Endodermal cell (in vitro differentiated cells): ENCODE measurements around the gene SRMS. TPM values are rescaled to one million over a fixed set of nuclear protein-coding genes. Genes with fewer than 3 reads are reported as not detected.

ENCODE experiments used
- DNase-seq: peaks from one replicate; pipeline ENCODE4 v3.0.0-alpha.2; 2017
- H3K27ac ChIP-seq: 2 replicates; pipeline ENCODE4 v1.5.1; 2013; ENCODE audit warnings: mild to moderate bottlenecking, low read depth, low read length, moderate library complexity
- H3K27me3 ChIP-seq: 2 replicates; pipeline ENCODE4 v1.6.1; 2013; ENCODE audit warnings: mild to moderate bottlenecking, low read length, moderate library complexity; ENCODE audit not compliant: insufficient read depth, control insufficient read depth, poor library complexity, severe bottlenecking
- H3K36me3 ChIP-seq: 2 replicates; pipeline ENCODE4 v1.7.0; 2013; ENCODE audit warnings: mild to moderate bottlenecking, low read length, moderate library complexity; ENCODE audit not compliant: control insufficient read depth, insufficient read depth
- H3K4me1 ChIP-seq: one replicate; pipeline ENCODE4 v1.7.0; 2013; ENCODE audit warnings: low read length; ENCODE audit not compliant: control insufficient read depth, insufficient read depth
- H3K4me3 ChIP-seq: 2 replicates; pipeline ENCODE4 v1.5.1; 2013; ENCODE audit warnings: mild to moderate bottlenecking, low read length, moderate library complexity
- H3K9ac ChIP-seq: 2 replicates; pipeline ENCODE4 v1.6.1; 2013; ENCODE audit warnings: mild to moderate bottlenecking, low read length, moderate library complexity; ENCODE audit not compliant: poor library complexity, severe bottlenecking; ENCODE audit errors: extremely low read depth
- H3K9me3 ChIP-seq: 2 replicates; pipeline ENCODE4 v1.6.1; 2013; ENCODE audit warnings: mild to moderate bottlenecking, low read length, moderate library complexity; ENCODE audit not compliant: control insufficient read depth
- H3K27ac Mint-ChIP-seq: 2 replicates; pipeline ENCODE4 v1.8.0; 2020; ENCODE audit warnings: mixed read lengths
- H3K27me3 Mint-ChIP-seq: 2 replicates; pipeline ENCODE4 v1.8.0; 2021; ENCODE audit warnings: mild to moderate bottlenecking, mixed read lengths; ENCODE audit not compliant: insufficient read depth
- H3K36me3 Mint-ChIP-seq: 2 replicates; pipeline ENCODE4 v1.8.0; 2020; ENCODE audit warnings: low read depth, mixed read lengths
- H3K4me1 Mint-ChIP-seq: 2 replicates; pipeline ENCODE4 v1.8.0; 2020; ENCODE audit warnings: mixed read lengths
- H3K4me3 Mint-ChIP-seq: 2 replicates; pipeline ENCODE4 v1.8.0; 2020; ENCODE audit warnings: mild to moderate bottlenecking, moderate library complexity, mixed read lengths
- H3K9me3 Mint-ChIP-seq: 2 replicates; pipeline ENCODE4 v1.8.0; 2020; ENCODE audit warnings: mild to moderate bottlenecking, mixed read lengths
- WGBS, 2 experiments: methylation state at CpG; one replicate each; pipeline versions ENCODE4 v1.1.5 to v1.1.7; 2013; ENCODE audit warnings: missing lambda C conversion rate in 2 of 2, mixed read lengths in 1 of 2; ENCODE audit not compliant: insufficient coverage in 1 of 2, insufficient read length in 1 of 2; 5-methylcytosine and 5-hydroxymethylcytosine counted together
- total RNA-seq, 2 donors: library from RNA; stranded (reverse); fragmentation: NEBNext Ultra II Directional in 1 of 2; extraction: Animal tissue kit (Norgen Biotek cat#: 25700) in 1 of 2; gene quantifications; 2 replicates in 1 of 2; 3 replicates in 1 of 2; pipeline ENCODE4 v1.2.1, GENCODE V29; 2021
- TF ChIP-seq, protein P1 (sequence below): fragments of 200-600 bp; sonication (generic); conservative IDR thresholded peaks from 2 replicates; pipeline ENCODE4 v1.5.0; 2021; ENCODE audit warnings: antibody characterized with exemption, mild to moderate bottlenecking

The SRMS gene
- total RNA-seq, 2 donors from 2014 or later, result not detected

- no peaks in the 10 kb centered on the region for H3K4me1 Mint-ChIP-seq
- TF ChIP-seq, protein P1, sequence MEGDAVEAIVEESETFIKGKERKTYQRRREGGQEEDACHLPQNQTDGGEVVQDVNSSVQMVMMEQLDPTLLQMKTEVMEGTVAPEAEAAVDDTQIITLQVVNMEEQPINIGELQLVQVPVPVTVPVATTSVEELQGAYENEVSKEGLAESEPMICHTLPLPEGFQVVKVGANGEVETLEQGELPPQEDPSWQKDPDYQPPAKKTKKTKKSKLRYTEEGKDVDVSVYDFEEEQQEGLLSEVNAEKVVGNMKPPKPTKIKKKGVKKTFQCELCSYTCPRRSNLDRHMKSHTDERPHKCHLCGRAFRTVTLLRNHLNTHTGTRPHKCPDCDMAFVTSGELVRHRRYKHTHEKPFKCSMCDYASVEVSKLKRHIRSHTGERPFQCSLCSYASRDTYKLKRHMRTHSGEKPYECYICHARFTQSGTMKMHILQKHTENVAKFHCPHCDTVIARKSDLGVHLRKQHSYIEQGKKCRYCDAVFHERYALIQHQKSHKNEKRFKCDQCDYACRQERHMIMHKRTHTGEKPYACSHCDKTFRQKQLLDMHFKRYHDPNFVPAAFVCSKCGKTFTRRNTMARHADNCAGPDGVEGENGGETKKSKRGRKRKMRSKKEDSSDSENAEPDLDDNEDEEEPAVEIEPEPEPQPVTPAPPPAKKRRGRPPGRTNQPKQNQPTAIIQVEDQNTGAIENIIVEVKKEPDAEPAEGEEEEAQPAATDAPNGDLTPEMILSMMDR, result no peak
- 88 to 91% methylated on average over 21 to 35 of the region's 35 CpGs for WGBS, 2 experiments
- Histone ChIP-seq H3K27me3 (no peaks in the 10 kb centered on the region), H3K4me3 (no peak overlapping the region), H3K9ac (no peak overlapping the region), H3K4me1 (no peaks in the 10 kb centered on the region), H3K9me3 (no peaks in the 10 kb centered on the region), H3K27ac (no peak overlapping the region), H3K36me3 (no peaks in the 10 kb centered on the region)
- no peak overlapping the region for H3K27ac Mint-ChIP-seq
- H3K27me3 Mint-ChIP-seq, result no peaks in the 10 kb centered on the region
- no peak overlapping the region for H3K4me3 Mint-ChIP-seq
- no peak for DNase-seq
- H3K9me3 Mint-ChIP-seq, result no peaks in the 10 kb centered on the region
- no peaks in the 10 kb centered on the region for H3K36me3 Mint-ChIP-seq
Observed at GRCh38 chr20:63536241-63536977, 11.1 kb downstream of the SRMS start.

DNA sequence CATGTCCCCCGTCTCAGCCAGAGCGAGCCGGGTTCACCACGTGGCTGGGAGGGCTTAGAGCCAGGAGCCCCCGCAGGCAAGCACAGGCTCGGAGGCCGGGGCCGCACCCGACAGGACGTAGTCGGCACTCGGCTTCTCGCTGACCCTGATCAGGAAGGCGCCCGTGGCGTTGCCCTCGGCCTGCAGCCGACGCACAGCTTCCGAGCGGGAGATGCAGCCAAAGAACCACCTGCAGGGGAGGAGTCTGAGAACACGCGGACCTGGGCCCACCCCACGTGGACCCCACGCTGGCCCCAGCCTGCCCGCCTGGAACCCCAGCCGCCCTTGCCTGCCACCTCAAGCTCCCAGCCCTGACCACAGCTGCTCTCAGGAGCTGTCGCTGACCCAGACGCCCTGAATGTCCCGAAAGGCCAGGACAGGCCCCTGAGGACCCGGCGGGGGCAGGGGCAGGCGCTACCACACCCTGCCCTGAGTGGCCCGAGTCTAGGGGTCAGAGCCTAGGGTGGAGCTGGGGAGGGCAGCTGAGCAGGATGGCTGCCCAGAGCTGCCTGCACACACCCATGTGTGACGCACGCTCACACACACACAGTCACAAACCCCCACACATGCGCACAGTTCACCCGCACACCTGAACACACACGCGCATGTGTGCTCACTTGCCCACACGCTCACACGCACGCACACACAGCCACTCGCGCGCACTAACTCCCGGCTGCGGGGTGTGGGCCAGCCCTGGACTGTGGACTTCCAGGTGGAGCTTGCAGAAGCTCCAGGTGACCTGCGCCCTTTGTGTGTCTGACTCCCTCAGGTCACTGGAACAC, 12.5 kb downstream of the SRMS start:
- DNase-seq, result peak; percentile 61
- Histone ChIP-seq H3K9me3 (no peaks in the 10 kb centered on the region), H3K36me3 (no peaks in the 10 kb centered on the region), H3K4me1 (no peaks in the 10 kb centered on the region), H3K4me3 (no peak overlapping the region), H3K9ac (no peak overlapping the region), H3K27me3 (no peaks in the 10 kb centered on the region), H3K27ac (no peak overlapping the region)
- TF ChIP-seq, protein P1, result no peak
- 91% methylated on average over 36 to 49 of the region's 49 CpGs for WGBS, 2 experiments
- no peak overlapping the region for H3K4me3 Mint-ChIP-seq
- H3K4me1 Mint-ChIP-seq, result no peaks in the 10 kb centered on the region
- H3K27ac Mint-ChIP-seq, result no peak overlapping the region
- H3K27me3 Mint-ChIP-seq, result no peaks in the 10 kb centered on the region
- no peaks in the 10 kb centered on the region for H3K9me3 Mint-ChIP-seq
- no peaks in the 10 kb centered on the region for H3K36me3 Mint-ChIP-seq

DNA sequence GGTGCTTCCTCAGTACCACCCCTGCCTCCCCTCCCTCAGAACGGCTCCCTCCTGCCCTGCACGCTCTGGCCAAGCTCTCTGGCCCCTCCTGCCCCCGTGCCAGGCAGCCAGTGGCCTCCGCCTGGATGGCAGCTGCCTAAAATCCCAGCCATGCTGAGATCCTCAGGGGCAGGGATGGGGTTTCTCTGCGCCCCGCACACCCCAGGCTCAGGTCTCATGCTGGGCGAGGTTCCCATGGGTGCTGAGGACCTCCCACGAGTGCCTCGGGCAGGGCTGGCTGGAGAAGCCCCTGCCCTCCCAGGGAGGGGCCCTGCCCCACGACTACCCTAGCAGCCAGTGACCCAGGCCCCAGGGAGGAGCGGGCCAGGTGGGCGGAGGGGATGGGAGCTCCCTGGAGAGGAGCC, 13.1 kb downstream of the SRMS start:
- DNase-seq, result no peak
- H3K9ac ChIP-seq, result no peak overlapping the region
- 89 to 97% methylated on average over 5 to 12 of the region's 12 CpGs for WGBS, 2 experiments

More for the DNA sequence above, 13.1 kb downstream of the SRMS start:
- H3K27me3 ChIP-seq, result no peaks in the 10 kb centered on the region
- H3K27me3 Mint-ChIP-seq, result no peaks in the 10 kb centered on the region
- H3K4me3 ChIP-seq, result no peak overlapping the region
- TF ChIP-seq, protein P1, result no peak
- H3K27ac ChIP-seq, result no peak overlapping the region
- H3K36me3 Mint-ChIP-seq, result no peaks in the 10 kb centered on the region
- no peak overlapping the region for H3K4me3 Mint-ChIP-seq
- H3K9me3 ChIP-seq, result no peaks in the 10 kb centered on the region
- no peaks in the 10 kb centered on the region for H3K4me1 ChIP-seq
- no peaks in the 10 kb centered on the region for H3K4me1 Mint-ChIP-seq
- H3K9me3 Mint-ChIP-seq, result no peaks in the 10 kb centered on the region
- no peaks in the 10 kb centered on the region for H3K36me3 ChIP-seq
- no peak overlapping the region for H3K27ac Mint-ChIP-seq
